B cell (primary cell): Measurements from ENCODE around the gene SMYD2.

ENCODE experiments used
- EZH2 ChIP-seq: IDR thresholded peaks from 2 replicates; pipeline ENCODE4 v1.6.1; 2012; ENCODE audit warnings: borderline replicate concordance, low read depth, mild to moderate bottlenecking, moderate library complexity, low read length; ENCODE audit not compliant: insufficient read depth, poor library complexity, severe bottlenecking
- TF ChIP-seq, protein P1 (sequence below): fragments of 200-600 bp; IDR thresholded peaks from one replicate; pipeline ENCODE4 v1.8.0; 2022; ENCODE audit warnings: antibody characterized with exemption, mild to moderate bottlenecking

DNA sequence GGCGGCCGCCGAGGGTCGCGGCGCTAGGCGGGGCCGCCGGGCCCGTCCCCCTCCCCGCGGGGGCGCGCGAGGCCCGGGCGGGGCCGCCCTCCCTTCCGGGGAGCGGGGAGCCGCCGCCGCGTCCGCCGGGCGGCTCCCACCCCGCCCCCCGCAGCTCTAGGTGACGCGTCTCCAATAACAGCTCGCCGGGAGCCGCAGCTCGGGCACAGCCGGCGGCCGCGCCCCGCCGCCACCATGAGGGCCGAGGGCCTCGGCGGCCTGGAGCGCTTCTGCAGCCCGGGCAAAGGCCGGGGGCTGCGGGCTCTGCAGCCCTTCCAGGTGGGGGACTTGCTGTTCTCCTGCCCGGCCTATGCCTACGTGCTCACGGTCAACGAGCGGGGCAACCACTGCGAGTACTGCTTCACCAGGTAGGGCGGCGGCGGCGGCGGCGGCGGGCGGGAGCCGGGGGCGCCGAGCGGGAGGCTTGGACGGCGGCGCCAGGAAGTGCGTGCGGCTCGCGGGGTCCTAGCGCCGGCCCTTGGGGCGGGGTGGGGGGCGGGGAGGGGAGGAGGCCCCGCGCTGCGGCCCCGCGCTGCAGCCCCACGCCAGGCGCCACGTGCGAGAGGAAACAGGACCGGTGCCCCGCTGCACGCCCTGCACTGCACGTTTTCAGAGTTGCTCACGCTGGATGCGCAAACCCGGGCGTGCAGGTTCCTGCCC lies at the start of gene SMYD2:
- TF ChIP-seq, protein P1, sequence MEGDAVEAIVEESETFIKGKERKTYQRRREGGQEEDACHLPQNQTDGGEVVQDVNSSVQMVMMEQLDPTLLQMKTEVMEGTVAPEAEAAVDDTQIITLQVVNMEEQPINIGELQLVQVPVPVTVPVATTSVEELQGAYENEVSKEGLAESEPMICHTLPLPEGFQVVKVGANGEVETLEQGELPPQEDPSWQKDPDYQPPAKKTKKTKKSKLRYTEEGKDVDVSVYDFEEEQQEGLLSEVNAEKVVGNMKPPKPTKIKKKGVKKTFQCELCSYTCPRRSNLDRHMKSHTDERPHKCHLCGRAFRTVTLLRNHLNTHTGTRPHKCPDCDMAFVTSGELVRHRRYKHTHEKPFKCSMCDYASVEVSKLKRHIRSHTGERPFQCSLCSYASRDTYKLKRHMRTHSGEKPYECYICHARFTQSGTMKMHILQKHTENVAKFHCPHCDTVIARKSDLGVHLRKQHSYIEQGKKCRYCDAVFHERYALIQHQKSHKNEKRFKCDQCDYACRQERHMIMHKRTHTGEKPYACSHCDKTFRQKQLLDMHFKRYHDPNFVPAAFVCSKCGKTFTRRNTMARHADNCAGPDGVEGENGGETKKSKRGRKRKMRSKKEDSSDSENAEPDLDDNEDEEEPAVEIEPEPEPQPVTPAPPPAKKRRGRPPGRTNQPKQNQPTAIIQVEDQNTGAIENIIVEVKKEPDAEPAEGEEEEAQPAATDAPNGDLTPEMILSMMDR, result no peak
- no peak for TF ChIP-seq EZH2
